Measurements from ENCODE around the gene COL16A1.

The COL16A1 gene

DNA sequence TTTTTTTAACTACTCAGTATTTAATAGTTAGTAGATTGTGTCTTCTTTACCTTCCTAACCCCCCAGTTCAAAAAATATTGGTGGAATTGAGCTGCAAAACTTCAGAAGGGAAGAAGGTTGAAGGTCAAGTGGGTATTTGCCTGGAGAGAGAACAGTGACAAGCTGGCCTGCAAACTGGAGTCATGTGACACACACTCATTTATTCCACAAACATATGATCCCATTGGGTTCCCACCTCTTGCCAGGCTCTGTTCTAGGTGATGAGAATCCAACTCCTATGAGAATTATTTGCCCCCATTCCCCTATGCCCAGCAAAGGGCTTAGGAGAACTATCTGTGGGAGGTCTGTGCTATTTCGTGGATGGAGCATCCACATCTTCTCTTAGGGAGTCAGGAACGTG lies 55.6 kb downstream of the COL16A1 start:
- DNase-seq (ENCODE audit: low read depth): no peak

DNA sequence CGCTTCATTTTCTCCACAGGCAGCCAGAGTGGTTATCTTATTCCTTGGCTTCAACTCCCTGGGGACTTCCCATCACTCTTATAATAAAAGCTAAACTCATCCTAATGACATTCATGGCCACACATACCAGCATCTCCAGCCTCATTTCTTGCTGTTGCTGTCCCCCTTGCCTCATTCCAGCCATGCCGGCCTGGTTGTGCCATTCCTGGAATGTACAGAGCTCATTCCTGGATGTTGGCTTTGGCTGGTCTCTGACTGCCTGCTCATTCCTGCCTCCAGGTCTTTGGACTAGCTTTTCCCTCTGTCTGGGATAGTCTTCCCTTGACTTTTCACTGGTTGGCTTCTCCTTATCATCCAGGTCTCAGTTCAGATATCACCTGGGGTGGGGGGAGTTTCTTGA lies 56.7 kb downstream of the COL16A1 start:
- no peak for DNase-seq (ENCODE audit: low read depth)

DNA sequence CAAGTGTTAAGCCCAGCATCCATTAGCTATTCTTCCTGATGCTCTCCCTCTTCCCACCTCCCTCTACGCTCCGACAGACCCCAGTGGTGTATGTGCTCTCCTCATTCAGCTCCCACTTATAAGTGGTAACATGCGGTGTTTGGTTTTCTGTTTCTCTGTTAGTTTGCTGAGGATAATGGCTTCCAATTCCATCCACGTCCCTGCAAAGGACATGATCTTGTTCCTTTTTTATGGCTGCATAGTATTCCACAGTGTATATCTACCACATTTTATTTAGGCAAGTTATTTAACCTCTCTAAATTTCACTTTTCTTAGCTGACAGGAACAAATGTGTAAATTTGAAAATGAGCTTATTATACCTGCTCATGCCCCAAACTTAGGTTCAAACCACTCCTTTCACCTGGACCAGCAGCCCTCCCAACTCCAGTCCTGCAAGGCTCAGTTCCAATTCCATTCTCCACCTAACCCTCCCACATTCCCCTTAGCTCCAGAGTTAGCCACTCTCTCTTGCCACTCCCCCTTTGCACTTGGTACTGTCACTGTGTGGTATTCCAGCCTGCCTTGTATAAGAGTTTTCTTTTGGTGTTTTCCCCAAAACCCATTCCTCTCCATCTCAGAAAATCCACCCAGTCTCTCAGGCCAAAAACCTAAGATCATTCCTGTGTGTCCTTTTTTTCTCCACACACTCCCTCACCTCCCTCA lies 57.4 kb downstream of the COL16A1 start:
- no peak for DNase-seq (ENCODE audit: low read depth)

DNA sequence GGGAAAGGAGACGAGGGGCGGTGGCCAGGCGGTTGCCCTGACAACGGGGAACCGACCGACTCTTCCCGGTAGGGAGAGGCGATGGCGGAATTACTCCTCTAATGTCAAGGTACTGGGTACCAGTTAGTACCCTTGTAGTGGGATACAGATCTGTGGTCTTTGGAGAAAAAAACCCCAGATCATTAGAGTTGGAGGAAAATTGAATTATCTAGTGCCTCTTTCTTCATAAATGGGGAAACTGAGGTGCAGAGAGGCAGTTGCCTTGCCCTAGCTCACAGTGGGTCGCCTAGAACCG lies 58.6 kb downstream of the COL16A1 start:
- no peak for DNase-seq (ENCODE audit: low read depth)

DNA sequence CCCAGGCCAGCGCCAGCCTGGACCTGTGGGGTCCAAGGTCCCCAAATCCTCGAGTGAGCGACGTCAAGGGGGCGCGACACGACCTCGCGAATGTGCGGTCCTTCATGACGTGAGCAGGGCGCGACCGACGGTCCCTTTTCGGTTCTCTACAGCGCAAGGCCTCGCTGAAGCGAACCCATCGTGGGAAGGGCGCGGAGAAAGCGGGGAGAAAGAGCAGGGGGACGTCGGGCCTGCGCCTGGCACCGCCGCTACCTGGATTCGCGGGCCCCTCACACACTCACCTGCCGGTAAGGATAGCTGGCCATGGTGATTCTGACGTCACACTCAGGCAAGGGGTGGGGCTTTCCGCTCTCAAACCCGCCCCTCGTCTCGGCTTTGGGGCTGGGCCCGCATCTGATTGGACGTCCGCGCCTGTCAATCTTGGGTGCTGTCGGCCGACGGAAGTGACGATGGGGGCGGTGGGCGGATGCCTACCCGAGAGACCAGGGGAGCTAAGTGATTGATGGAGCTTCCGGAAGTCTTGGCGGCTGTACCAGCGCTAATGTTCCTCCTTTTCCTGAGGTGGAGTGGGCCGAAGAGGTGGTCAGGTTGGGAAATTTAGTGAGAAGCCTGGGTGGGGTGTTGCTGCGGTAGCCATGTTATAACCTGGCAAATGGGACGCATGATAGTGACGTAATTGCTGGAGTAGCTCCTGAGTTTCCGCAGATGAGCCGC lies 59.1 kb downstream of the COL16A1 start, which contains the start of gene PEF1:
Gene PEF1, minus strand, starts transcription at position 317 of the 714 bp plus-strand sequence. Its CDS starts 12 bp downstream, at position 305.
- DNase-seq (ENCODE audit: low read depth): peak; percentile 97

DNA sequence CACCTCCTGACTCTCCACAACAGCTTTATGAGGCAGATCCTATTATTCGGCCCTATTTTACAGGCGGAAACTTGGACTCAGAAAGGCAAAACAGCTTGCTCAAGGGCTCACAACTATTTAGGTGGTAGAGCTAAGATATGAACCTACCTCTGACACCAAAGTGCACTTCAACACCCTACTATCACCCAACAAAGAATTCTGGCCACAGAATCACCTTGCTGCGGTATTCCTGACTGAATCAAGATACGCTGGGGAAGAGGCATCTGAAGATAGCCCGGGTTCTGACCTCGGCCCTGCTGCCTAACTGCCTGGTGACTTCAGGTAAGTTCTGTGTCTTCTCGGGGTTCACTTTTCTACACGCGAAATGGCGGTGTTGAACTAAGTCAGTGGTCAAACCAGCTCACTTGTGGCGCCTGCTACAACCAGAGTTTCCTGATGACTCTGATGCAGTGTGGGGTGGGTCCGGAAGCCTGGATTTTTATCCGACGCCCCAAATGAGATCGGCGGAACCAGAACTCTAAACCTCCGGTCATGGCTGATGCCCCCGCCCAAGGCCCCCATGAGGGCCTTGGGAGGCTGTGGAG lies 59.7 kb downstream of the COL16A1 start:
- DNase-seq (ENCODE audit: low read depth): no peak

DNA sequence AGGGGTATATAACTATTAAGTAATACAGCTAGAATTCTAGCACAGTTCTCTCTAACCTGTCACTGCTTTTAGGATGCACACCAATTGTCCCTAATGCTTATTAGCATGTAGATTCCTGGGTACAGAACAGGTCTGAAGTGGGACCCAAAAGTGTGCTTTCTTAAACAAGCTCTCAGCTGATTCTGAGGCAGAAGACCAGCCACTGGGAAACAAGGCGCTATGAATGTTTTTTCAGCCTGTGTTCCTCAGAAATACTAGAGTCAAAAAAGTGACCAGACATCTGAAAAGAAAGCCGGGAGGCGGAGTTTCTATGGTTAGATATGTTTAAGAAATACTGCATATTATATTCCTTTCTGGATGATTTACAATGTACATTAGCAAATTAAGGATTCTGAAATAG lies 60.9 kb downstream of the COL16A1 start:
- no peak for DNase-seq (ENCODE audit: low read depth)

DNA sequence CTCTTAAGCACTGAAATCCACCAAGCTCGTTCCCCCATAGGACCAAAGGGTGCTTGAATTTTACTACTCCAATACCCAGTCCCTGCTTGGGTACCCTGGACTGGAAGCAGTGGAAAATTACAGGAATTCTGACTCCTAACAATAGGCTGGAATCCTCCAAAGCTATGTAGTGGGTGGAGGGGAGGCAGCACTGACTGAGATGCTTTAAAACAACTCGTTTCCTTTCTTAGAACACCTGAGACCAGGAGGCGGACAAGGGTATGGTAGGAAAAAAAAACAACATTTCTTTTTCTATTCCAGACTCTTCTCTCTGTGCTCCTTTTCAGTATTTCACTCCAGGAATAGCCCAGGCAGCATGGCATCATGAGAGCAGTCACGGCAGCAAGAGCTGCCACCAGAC lies 61.5 kb downstream of the COL16A1 start:
- DNase-seq (ENCODE audit: low read depth): no peak

DNA sequence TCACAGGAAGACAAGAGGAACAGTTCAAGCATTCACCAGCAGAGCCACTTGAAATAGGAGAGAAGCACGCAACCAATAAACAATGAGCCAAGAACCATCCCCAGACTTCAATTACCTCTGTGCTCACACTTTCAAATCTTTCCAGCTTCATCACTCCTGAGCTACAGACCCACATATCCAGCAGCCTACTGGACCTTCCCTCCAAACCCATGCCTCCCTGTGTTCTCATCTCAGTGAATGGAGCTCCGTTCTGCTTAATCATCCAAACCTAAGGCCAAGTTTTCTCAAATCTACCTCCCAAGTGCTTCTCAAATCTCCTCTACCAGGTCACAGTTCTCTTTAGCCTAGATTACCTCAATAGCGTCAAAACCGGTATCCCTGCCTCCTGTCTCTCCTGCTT lies 62.9 kb downstream of the COL16A1 start:
- no peak for DNase-seq (ENCODE audit: low read depth)

DNA sequence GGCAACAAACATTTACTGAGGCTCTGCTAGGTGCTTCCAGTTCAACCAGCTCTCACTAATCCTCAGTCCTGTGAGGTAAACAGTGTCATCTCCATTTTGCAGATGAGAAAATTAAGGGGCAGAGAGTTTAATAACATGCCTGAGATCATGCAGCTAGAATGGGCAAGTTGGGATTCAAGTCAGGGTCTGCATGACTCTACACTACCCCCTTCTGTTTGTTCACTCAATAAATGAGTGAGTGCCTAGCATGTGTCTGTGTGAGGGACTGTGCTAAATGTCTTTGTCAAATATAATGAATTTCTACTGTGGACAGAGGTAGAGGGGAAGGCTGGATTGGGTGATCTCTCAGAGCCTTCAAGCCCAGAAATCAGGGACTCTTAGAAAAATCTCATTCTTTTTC lies 63.6 kb downstream of the COL16A1 start:
- DNase-seq (ENCODE audit: low read depth): no peak

DNA sequence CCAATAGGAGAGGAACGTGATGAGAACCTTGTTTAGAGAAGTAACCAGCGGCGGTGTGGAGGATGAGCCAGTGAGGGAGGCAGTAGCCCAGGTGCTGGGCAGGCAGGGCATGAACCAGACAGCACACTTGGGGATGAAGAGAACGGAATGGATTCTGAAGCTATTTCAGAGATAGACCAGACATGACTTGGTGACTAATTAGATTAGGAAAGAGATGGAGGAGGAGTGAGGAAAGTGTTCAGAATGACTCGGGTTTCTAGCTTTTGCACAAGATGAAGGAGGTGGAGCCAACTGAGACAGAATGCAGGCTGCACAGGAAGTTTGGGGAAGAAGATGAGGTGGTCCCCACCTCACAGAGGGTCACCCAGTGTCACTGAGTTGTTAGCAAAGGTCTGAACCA lies 64.3 kb downstream of the COL16A1 start:
- peak; percentile 64 for DNase-seq (ENCODE audit: low read depth)

DNA sequence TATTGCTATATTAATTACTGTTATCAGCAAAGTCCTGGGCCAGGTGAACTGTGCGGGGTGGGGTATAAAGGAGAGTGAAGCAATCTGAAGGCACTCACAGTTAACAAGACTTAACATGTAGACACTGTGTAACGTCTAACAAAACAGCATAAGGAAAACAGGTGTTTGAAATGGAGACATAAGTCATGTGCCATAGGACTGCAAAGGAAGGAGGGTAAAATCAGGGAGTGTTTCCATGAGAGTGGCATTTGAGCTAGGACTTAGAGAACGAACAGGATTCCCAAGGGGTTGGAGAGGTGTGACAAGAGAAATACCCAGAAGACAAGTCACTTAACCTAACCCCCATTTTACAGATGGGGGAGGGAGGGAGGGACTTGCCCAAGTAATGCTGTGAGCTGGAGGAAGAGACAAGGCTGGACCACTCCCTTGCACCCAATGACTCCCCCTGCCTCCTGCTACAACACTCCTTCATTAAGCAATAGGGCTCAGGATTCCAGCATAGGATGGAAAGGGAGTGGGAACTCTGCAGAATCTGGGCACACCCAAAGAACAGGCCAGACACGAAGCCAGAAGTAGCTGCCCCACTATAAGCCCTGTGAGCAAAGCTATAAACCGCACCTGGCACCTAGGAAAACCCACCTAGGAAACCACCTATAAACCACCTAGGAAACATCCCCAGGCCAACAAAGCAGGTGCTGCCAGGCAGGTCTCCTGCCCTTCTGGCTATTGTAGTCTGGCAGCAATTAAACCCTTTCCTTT lies 65.7 kb downstream of the COL16A1 start:
- no peak for DNase-seq (ENCODE audit: low read depth)

DNA sequence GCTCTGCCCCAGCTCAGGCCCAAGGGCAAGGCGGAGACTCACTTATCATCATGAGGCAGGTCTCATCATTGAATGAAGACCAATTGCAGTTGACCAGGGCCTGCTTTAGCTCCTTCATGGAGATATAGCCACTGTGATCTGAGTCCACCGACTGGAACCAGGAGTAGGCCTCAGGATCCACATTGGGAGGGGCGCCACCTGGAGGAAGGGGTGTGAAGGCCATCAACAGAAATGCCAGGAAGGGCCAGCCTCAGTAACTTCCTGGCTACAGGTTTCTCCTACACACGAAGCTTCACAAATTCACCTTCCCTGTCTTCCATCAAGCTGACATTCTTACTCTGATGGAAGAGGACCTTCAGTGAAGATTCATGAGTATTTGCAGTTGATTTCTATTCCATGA lies 70.7 kb downstream of the COL16A1 start:
- no peak for DNase-seq (ENCODE audit: low read depth)

DNA sequence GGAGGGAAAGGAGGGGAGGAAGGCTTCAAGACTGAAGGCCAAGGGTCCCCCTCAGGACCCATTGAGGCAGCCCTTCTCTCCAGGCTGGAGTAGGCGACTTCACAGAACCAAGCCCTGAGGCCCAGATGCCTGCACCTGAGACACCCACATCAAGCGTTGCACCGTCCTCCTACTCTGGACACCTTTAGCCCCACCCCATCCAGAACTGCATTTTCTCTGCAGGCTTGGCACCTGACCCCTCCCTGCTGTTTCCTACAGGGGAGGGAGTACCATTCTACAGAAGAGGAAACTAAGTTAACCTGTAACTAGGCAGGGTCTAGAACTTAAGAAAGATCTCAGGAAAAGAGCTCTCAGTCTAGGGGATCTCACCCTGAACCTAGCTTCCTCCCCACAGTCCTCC lies 71.2 kb downstream of the COL16A1 start:
- no peak for DNase-seq (ENCODE audit: low read depth)

DNA sequence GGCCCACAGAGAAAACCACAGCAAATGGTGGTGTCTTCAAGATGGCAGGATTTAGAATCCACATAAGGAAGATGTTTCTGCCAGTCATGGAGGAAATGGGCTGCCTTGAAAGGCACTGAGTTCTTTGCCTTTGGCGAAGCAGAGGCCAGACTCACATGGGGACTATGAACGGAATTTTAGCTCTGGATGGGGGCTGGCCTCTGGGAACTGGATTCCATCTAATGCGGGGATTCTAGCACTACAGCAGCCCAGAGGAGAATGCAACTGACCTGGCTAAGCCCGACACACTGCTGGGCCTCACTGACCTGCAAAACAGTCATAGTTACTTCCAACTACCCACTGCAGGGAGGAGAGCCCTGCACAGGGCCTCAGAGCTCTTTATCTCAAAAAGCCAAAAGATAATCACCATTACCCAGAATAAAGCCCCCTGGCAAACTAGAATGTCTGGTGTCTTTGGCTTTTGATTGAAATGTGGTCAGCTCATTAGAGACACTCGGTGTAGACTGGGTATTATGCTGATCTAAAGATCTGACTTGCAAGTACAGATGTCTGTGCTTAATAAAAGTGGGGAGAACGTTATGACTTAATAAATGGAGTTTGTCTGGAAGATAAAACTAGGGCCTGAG lies 74.8 kb downstream of the COL16A1 start:
- DNase-seq (ENCODE audit: low read depth): no peak

DNA sequence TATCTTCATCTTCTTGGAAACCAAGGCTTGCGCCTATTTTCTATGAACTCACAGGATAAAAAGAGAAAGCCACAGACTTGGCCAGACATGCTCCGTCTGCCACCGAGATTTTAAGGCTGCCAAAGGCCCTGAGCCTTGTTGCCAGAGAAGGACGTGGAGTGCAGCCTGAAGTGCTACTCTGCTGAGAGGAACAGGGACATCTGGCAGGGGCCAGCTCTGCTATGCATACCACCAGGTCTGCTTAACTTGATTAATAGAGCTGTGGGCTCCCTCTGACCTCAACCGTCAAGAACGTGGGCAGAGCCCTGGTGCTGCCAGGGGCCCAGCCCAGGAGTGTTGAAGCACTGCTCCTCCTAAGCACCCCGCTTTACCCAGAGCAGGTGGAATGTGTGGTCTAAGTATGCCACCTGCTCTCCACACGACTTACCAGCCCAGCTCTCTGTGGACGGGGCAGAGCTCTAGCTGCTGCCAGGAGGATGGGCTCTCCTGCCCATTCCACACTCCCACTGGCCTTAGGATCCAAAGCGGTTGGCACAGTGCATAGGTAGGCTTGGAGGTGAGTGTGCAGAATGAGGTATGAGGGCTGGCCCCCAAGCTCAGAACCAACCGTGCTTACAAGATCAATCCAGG lies 75.8 kb downstream of the COL16A1 start:
- no peak for DNase-seq (ENCODE audit: low read depth)

DNA sequence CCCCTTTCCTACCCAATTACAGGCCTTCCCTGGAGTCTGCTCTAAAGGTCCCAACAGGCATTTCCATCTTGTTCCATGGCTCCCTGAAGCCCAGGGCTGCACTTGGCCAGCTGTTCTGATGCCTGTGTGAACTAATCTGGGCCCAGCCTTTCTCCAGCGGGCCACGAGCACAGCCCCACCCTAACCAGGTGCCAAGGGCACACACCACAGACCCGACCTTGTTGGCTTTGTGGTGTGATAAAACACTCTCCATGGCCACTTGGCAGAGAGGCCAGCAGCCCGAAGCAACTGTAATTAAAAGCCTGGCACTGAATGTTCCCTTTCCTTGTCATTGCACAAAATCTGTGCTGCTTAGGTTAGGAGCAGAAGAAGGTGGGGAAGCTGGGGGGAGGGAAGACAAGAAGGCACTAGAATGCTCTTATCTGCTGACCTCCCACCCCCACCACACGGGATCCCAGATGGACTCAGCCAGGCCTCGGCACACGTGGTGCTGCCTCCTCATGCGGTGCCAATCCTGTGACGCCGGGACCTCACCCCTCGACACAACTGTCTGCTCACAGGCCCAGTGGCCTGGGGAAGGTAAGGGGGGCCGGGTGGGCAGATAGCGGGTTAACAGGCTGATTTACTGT lies 76.4 kb downstream of the COL16A1 start:
- no peak for DNase-seq (ENCODE audit: low read depth)

DNA sequence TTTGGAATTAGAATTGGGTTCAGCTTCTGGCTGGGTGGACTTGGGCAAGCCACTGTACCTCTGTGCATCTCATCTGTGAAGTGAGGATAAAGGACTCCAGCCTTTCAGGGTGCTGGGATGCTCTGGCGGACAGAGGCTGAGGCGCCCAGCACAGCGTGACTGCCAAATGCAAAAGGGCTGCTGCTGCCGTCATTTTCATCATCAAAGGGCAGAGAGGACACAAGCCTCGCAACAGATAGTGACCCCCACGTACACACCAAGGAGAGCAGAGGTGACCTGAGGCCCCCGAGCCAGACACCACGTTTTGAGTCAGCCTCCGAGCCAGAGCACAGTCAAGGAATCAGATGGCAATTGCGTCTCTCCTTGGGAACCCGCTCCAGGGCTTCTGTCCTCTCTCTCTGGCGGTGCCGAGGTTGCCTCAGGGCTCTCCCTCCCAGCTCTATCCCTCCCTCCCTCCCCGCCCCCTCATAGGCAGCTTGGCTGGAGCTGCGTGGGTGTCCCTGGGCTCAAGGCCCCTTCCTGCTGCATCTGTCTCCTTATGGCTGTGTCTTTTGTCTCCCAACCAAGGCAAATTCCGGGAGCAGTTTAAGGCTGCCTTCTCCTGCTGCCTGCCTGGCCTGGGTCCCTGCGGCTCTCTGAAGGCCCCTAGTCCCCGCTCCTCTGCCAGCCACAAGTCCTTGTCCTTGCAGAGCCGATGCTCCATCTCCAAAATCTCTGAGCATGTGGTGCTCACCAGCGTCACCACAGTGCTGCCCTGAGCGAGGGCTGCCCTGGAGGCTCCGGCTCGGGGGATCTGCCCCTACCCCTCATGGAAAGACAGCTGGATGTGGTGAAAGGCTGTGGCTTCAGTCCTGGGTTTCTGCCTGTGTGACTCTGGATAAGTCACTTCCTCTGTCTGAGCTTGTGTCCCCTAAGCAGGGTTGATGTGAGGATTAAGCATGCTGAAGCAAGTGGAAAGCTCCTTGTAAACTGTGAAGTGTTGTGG lies 77.3 kb downstream of the COL16A1 start:
- DNase-seq (ENCODE audit: low read depth): no peak

DNA sequence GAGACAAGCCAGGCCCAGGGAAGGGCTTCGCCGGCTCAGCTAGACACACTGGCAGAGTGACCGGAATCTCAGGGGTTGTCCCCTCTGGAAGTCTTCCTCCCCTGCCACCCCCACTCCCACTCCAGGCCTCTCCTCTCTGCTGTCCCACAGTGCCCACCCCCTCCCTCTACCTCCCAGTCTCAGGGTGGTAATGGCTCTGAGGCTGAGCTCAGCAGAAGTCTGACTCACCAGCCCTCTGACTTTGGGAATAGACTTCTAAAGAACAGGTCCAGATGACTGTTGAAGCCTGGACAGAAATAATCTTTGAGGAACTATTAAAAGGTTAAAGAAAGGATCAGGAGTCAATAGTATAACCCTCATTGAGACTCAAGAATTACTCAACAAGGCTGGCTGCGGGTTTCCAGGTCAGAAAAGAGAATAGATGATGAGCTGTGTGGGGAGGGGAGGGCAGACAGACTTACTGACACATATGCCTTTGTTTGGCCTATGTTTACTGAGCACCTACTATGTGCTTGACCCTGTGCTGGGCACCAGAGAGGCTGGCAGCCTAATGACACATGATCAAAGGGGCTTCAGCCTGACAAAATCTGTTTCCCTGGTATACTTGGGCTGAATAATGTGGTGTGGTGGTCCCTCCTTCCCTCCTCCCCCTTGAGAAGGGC lies 78.1 kb downstream of the COL16A1 start:
- no peak for DNase-seq (ENCODE audit: low read depth)
